ENCODE measurements around the gene XYLT1.
"Not testable (repeated sequence)": the region's sequence is repeated elsewhere in the genome, so short reads cannot be mapped to it uniquely, and the experiment has no call there.

The XYLT1 gene

DNA sequence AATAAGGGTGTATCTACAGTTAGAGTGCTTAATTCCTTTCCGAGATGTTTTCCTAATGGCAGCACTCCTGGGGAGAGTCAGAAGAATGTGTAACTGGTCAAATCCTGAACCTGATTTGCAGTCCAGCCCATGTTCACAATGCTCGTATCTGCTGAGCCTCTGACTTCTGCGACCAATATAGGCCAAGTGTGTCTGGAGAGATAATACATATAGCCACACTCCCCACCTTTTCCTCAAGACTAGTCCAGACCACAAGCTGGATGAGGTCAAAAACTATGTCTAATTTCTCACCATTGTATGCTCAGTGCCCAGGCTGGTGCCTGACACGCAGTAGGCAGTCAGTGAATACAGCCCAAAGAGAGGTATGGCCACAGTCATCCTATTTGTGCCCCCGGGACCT lies 58.0 kb downstream of the XYLT1 start:
- Histone ChIP-seq H3K4me1 (ENCODE audit: control insufficient read depth, insufficient read depth, low read length, unreplicated experiment) (peaks cover 14% of the 10 kb centered on the region), H3K27me3 (ENCODE audit: insufficient read depth, low read length) (no peaks in the 10 kb centered on the region), H3K36me3 (ENCODE audit: insufficient read depth, low read length) (no peaks in the 10 kb centered on the region), H3K27ac (ENCODE audit: low read depth, low read length) (no peak overlapping the region; the same call in 1 of the 2 replicates), H3K79me2 (ENCODE audit: control insufficient read depth, insufficient read depth, low read length, unreplicated experiment) (peaks cover 22% of the 10 kb centered on the region), H2AFZ (ENCODE audit: low read length, unreplicated experiment) (no peak overlapping the region), H3K4me3 (ENCODE audit: low read depth, low read length) (no peak overlapping the region)

DNA sequence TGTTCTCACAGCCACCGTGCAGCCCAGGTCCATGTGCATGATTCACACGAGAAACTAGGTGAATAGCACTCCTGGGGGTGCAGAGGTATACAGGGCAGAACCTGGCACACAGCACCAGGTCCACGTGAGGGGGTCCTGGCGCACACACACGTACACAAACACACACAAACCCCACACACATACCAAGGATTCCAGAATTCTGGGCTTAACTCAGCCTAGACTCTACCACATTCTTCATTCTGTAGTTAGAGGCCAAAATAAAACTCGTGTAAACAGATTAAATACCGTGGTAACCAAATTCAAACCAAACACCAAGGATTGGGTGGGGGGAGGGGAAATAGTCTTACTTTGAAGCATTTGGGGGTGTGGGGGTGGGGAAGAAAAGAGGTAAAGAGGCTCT lies 58.5 kb downstream of the XYLT1 start:
- Histone ChIP-seq H3K27me3 (ENCODE audit: insufficient read depth, low read length) (no peaks in the 10 kb centered on the region), H3K27ac (ENCODE audit: low read depth, low read length) (no peak overlapping the region), H3K4me1 (ENCODE audit: control insufficient read depth, insufficient read depth, low read length, unreplicated experiment) (peaks cover 15% of the 10 kb centered on the region)

DNA sequence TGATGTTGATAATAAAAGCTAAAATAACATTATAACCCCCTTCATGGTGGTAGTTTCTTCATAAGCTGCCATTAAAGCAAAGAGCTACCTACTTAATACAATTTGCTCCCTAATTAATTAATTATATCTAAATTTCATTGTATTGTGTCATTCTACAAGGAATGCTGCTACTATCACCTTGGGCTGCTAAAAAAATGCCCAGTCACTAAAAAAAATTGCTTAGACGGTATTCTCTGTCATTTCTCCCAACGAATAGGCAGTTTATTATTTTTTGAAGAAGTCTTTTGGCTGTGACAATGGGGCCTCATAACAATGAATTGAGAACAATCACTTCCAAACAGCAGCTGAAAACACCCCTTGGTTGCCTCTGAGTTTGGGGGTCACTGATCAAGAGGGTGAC lies 59.5 kb downstream of the XYLT1 start:
- Histone ChIP-seq H3K4me3 (ENCODE audit: low read depth, low read length) (no peak overlapping the region), H3K27me3 (ENCODE audit: insufficient read depth, low read length) (no peaks in the 10 kb centered on the region), H3K4me1 (ENCODE audit: control insufficient read depth, insufficient read depth, low read length, unreplicated experiment) (peaks cover 15% of the 10 kb centered on the region), H3K79me2 (ENCODE audit: control insufficient read depth, insufficient read depth, low read length, unreplicated experiment) (peaks cover 16% of the 10 kb centered on the region), H3K27ac (ENCODE audit: low read depth, low read length) (no peak overlapping the region), H2AFZ (ENCODE audit: low read length, unreplicated experiment) (no peak overlapping the region), H3K36me3 (ENCODE audit: insufficient read depth, low read length) (no peaks in the 10 kb centered on the region)

More for the DNA sequence above, 58.5 kb downstream of the XYLT1 start:
- Histone ChIP-seq H2AFZ (ENCODE audit: low read length, unreplicated experiment) (no peak overlapping the region), H3K79me2 (ENCODE audit: control insufficient read depth, insufficient read depth, low read length, unreplicated experiment) (peaks cover 18% of the 10 kb centered on the region), H3K36me3 (ENCODE audit: insufficient read depth, low read length) (no peaks in the 10 kb centered on the region), H3K4me3 (ENCODE audit: low read depth, low read length) (no peak overlapping the region)

DNA sequence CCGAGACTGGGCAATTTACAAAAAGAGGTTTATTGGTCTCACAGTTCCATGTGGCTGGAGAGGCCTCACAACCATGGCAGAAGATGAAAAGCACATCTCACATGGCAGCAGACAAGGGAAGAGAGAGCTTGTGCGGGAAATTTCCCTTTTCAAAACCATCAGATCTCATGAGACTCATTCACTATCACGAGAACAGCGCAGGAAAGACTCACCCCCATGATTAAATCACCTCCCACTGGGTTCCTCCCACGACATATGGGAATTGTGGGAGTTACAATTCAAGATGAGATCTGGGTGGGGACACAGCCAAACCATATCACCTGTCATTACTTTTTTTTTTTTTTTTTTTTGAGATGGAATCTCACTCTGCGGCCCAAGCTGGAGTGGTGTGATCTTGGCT lies 60.4 kb downstream of the XYLT1 start:
- not testable (repeated sequence) for H2AFZ ChIP-seq (ENCODE audit: low read length, unreplicated experiment); H3K36me3 ChIP-seq (ENCODE audit: insufficient read depth, low read length); H3K27me3 ChIP-seq (ENCODE audit: insufficient read depth, low read length); H3K27ac ChIP-seq (ENCODE audit: low read depth, low read length); H3K4me3 ChIP-seq (ENCODE audit: low read depth, low read length)
- Histone ChIP-seq H3K79me2 (ENCODE audit: control insufficient read depth, insufficient read depth, low read length, unreplicated experiment) (peaks cover 16% of the 10 kb centered on the region), H3K4me1 (ENCODE audit: control insufficient read depth, insufficient read depth, low read length, unreplicated experiment) (peaks cover 19% of the 10 kb centered on the region)

DNA sequence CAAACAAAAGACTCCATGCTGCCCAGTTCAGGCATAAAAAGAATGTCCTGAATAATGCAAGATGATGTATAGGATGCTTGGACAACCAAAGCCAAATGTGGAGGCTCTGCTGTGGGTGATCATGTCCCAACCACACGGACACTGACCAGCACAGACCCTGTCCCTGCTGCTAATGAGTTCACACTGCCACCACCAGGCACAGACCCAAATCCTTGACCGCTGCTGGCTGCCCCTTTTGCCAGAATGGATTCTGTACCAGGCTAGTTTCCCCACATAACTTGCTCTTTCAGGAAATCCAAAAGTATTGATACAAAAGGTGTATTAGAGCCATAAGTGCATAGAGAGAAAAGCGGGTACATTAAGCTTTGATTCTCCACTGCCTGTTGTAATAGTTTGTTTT lies 60.9 kb downstream of the XYLT1 start:
- Histone ChIP-seq H3K27ac (ENCODE audit: low read depth, low read length) (no peak overlapping the region), H2AFZ (ENCODE audit: low read length, unreplicated experiment) (no peak overlapping the region), H3K27me3 (ENCODE audit: insufficient read depth, low read length) (no peaks in the 10 kb centered on the region), H3K4me1 (ENCODE audit: control insufficient read depth, insufficient read depth, low read length, unreplicated experiment) (peaks cover 23% of the 10 kb centered on the region), H3K79me2 (ENCODE audit: control insufficient read depth, insufficient read depth, low read length, unreplicated experiment) (peaks cover 16% of the 10 kb centered on the region), H3K4me3 (ENCODE audit: low read depth, low read length) (no peak overlapping the region), H3K36me3 (ENCODE audit: insufficient read depth, low read length) (no peaks in the 10 kb centered on the region)

DNA sequence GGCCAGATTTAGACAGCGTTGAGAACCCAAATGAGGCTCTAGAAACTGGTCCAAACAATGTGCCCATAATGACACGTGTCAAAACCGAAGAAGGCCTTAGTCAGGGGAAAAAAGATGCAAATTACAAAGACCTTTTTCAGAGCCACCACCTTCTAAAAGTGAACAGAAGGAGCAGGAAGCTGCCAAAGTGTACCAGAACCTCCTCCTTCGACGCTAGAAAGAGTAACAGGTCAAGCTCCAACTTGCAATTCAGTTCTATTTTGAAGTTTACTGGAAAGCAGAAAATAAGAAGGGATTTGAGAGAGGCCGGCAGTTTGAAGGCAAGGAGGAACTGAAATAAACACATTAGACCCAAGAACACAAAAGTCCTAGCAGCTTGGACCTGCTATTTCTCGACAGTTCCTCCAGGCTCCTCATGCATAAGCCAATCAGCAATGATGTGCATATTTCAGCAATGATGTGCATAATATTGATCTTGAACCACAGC lies 61.8 kb downstream of the XYLT1 start:
- Histone ChIP-seq H3K4me3 (ENCODE audit: low read depth, low read length) (no peak overlapping the region), H3K79me2 (ENCODE audit: control insufficient read depth, insufficient read depth, low read length, unreplicated experiment) (peaks cover 19% of the 10 kb centered on the region), H2AFZ (ENCODE audit: low read length, unreplicated experiment) (no peak overlapping the region), H3K4me1 (ENCODE audit: control insufficient read depth, insufficient read depth, low read length, unreplicated experiment) (peaks cover 32% of the 10 kb centered on the region), H3K27ac (ENCODE audit: low read depth, low read length) (no peak overlapping the region; the same call in 1 of the 2 replicates), H3K27me3 (ENCODE audit: insufficient read depth, low read length) (no peaks in the 10 kb centered on the region), H3K36me3 (ENCODE audit: insufficient read depth, low read length) (no peaks in the 10 kb centered on the region)

DNA sequence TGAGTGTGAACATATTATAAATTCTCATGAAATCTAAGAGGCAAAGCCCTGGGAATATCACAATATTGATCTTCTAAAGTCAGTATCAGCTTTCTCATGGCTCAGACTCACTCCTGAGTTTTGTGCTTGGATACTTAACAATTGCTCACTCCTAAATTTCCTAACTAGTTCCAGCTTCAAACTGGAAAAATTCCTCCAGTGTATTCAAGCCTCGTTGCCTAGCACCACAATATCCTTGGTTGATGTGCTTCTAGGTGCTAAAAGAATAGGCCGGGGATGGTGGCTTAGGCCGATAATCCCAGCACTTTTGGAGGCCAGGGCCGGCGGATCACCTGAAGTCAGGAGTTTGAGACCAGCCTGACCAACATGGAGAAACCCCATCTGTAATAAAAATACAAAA lies 62.5 kb downstream of the XYLT1 start:
- Histone ChIP-seq H3K4me3 (ENCODE audit: low read depth, low read length) (no peak overlapping the region), H3K79me2 (ENCODE audit: control insufficient read depth, insufficient read depth, low read length, unreplicated experiment) (peaks cover 26% of the 10 kb centered on the region), H3K4me1 (ENCODE audit: control insufficient read depth, insufficient read depth, low read length, unreplicated experiment) (peaks cover 35% of the 10 kb centered on the region), H3K27me3 (ENCODE audit: insufficient read depth, low read length) (no peaks in the 10 kb centered on the region), H2AFZ (ENCODE audit: low read length, unreplicated experiment) (no peak overlapping the region), H3K27ac (ENCODE audit: low read depth, low read length) (peak overlapping the region; percentile 98), H3K36me3 (ENCODE audit: insufficient read depth, low read length) (no peaks in the 10 kb centered on the region)

DNA sequence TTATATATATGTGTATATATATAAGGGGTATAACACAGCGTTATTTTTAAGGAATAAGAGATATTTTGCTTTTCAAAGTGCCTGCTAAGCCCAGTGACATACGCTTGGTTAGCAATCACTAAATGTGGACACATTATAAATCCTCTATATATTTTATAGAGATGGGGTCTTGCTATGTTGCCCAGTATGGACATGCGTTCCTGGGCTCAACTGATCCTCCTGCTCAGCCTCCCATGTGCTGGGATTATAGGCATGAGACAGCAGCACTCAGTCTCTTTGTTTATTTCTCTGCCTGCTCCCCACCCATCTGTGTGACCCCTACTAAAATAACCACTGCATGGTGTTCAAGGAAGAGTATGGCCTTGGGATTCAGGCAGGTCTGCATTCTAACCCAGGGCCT lies 63.4 kb downstream of the XYLT1 start:
- Histone ChIP-seq H3K36me3 (ENCODE audit: insufficient read depth, low read length) (no peaks in the 10 kb centered on the region), H3K4me1 (ENCODE audit: control insufficient read depth, insufficient read depth, low read length, unreplicated experiment) (peaks cover 35% of the 10 kb centered on the region), H3K27me3 (ENCODE audit: insufficient read depth, low read length) (no peaks in the 10 kb centered on the region), H3K27ac (ENCODE audit: low read depth, low read length) (peak overlapping the region; percentile 98), H2AFZ (ENCODE audit: low read length, unreplicated experiment) (no peak overlapping the region), H3K79me2 (ENCODE audit: control insufficient read depth, insufficient read depth, low read length, unreplicated experiment) (peaks cover 26% of the 10 kb centered on the region), H3K4me3 (ENCODE audit: low read depth, low read length) (no peak overlapping the region)

DNA sequence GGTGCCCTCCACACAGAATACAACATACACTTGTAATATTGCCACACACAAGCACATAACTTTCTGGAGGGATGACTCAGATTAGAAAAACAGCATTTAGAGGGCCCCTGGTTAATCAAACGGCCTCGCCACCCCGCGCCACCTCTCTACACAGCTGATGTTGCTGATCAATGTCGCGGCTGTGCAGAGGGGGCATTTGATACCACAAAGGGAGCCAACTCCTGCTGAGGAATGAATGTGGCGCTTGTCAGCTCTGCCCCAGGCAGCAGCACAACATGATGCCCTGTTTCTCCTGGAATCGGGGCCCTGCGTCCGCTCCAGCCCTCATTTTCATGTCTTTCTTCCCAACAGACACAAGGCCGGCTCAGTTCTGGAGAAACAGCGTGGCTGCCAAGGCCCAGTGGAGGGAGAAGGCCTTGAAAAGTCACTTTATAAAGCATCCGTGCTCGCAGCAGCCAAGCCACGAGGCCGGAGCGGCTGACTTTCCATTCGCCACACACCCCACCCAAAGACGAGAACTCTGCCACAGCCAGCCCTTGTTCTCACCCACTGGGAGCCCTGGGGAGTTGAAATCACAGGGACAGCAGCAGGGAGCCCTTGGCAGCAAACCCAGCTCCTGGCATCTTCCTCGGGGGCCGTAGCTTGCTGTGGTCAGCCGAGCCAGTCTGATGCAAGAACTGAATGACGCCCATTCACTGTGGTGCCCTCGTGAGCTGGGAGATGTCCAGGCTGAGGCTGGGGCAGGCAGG lies 65.6 kb downstream of the XYLT1 start:
- H3K27ac ChIP-seq (ENCODE audit: low read depth, low read length): peak overlapping the region; percentile 98
- no peaks in the 10 kb centered on the region for H3K36me3 ChIP-seq (ENCODE audit: insufficient read depth, low read length)
- peak overlapping the region; percentile 64 for H3K4me3 ChIP-seq (ENCODE audit: low read depth, low read length)
- peaks cover 35% of the 10 kb centered on the region for H3K4me1 ChIP-seq (ENCODE audit: control insufficient read depth, insufficient read depth, low read length, unreplicated experiment)
- H3K79me2 ChIP-seq (ENCODE audit: control insufficient read depth, insufficient read depth, low read length, unreplicated experiment): peaks cover 16% of the 10 kb centered on the region
- H3K27me3 ChIP-seq (ENCODE audit: insufficient read depth, low read length): no peaks in the 10 kb centered on the region
- peak overlapping the region; percentile 51 for H2AFZ ChIP-seq (ENCODE audit: low read length, unreplicated experiment)

DNA sequence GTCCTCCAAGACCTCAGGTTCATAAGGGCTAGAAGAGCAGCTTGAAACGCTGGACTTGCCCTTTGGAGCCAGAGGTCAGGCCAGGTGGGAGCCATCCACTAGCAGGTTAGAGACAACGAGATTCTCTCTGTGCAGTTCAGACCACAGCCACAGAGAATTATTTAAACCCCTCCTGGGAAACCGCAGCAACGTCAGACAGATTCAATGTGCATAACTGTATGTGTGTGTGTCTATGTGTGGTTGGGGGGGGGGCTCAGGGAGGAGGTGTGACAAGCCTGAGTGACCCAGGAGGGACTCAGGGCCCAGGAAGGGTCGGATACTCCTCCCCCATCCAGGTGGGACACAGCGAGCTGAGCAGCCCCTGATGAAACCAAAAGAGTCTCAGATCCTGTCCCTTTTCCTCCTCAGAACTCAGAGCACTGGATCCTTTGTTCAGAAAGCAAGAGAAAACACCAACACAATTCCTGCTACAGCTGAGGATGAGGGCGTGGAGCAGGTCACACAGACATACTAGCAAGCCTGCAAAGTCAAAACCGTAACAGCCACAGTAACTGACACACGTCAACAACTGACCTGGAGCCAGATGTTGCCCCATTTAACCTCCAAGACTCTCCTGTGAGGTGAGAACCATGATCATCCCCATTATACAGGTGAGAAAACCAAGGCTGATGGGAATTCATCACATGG lies 66.8 kb downstream of the XYLT1 start:
- Histone ChIP-seq H3K4me3 (ENCODE audit: low read depth, low read length) (no peak overlapping the region), H3K36me3 (ENCODE audit: insufficient read depth, low read length) (no peaks in the 10 kb centered on the region), H3K27me3 (ENCODE audit: insufficient read depth, low read length) (no peaks in the 10 kb centered on the region), H3K4me1 (ENCODE audit: control insufficient read depth, insufficient read depth, low read length, unreplicated experiment) (peaks cover 35% of the 10 kb centered on the region), H3K79me2 (ENCODE audit: control insufficient read depth, insufficient read depth, low read length, unreplicated experiment) (peaks cover 16% of the 10 kb centered on the region), H3K27ac (ENCODE audit: low read depth, low read length) (peak overlapping the region; percentile 98; the same call in 1 of the 2 replicates), H2AFZ (ENCODE audit: low read length, unreplicated experiment) (no peak overlapping the region)

All from ACC112 (cell line).